ENCODE data around the gene SLC6A7. TPM values are rescaled to one million over a fixed set of nuclear protein-coding genes. Genes with fewer than 3 reads are reported as not detected.

The SLC6A7 gene
- total RNA-seq, 1 donor from 2014 or later = not detected

GRCh38 chr5:150188146-150188842 lies 1.6 kb upstream of the SLC6A7 start:
- Mint-ChIP-seq H3K9me3 (ENCODE audit: unreplicated experiment) (peaks cover 2% of the 10 kb centered on the region), H3K27ac (ENCODE audit: unreplicated experiment) (no peak overlapping the region), H3K36me3 (ENCODE audit: unreplicated experiment) (peaks cover 4% of the 10 kb centered on the region), H3K4me1 (ENCODE audit: low read depth, unreplicated experiment) (peaks cover 5% of the 10 kb centered on the region), H3K4me3 (ENCODE audit: unreplicated experiment) (no peak overlapping the region), H3K27me3 (ENCODE audit: unreplicated experiment) (peaks cover 16% of the 10 kb centered on the region)
- DNase-seq = no peak
- no peak for TF ChIP-seq CTCF (IDR thresholded peaks at IDR 0.05; ENCODE audit: partially characterized antibody, unreplicated experiment)

DNA sequence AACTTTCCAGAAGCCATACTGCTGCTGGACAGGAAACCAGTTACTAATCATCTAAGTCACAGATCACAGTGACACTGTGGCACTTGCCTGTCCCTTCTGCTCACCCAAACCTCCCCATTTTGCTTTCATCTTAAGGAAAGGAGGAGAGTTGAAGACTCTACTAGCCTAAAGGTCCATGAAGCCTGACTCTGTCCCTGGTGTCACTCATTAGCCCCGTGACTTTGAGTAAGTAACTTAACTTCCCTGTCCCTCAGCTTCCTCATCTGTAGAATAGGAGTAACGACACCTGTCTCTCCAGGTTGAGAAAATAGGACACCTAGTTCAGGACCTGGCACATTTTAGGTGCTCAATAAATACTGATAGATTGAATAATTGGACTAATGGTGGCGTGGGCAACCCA lies 536 bp upstream of the SLC6A7 start:
- H3K36me3 Mint-ChIP-seq (ENCODE audit: unreplicated experiment) = peaks cover 9% of the 10 kb centered on the region
- H3K27me3 Mint-ChIP-seq (ENCODE audit: unreplicated experiment) = peaks cover 20% of the 10 kb centered on the region
- peaks cover 3% of the 10 kb centered on the region for H3K4me1 Mint-ChIP-seq (ENCODE audit: low read depth, unreplicated experiment)
- H3K9me3 Mint-ChIP-seq (ENCODE audit: unreplicated experiment) = peaks cover 4% of the 10 kb centered on the region
- DNase-seq = no peak
- TF ChIP-seq CTCF (IDR thresholded peaks at IDR 0.05; ENCODE audit: partially characterized antibody, unreplicated experiment) = no peak
- H3K4me3 Mint-ChIP-seq (ENCODE audit: unreplicated experiment) = peak overlapping the region; percentile 15
- no peak overlapping the region for H3K27ac Mint-ChIP-seq (ENCODE audit: unreplicated experiment)

GRCh38 chr5:150190503-150190979 lies 679 bp downstream of the SLC6A7 start:
- Mint-ChIP-seq H3K36me3 (ENCODE audit: unreplicated experiment) (peaks cover 9% of the 10 kb centered on the region), H3K9me3 (ENCODE audit: unreplicated experiment) (peaks cover 4% of the 10 kb centered on the region), H3K4me3 (ENCODE audit: unreplicated experiment) (no peak overlapping the region), H3K27ac (ENCODE audit: unreplicated experiment) (no peak overlapping the region), H3K27me3 (ENCODE audit: unreplicated experiment) (peaks cover 21% of the 10 kb centered on the region), H3K4me1 (ENCODE audit: low read depth, unreplicated experiment) (peaks cover 3% of the 10 kb centered on the region)
- no peak for DNase-seq
- TF ChIP-seq CTCF (IDR thresholded peaks at IDR 0.05; ENCODE audit: partially characterized antibody, unreplicated experiment) = no peak

DNA sequence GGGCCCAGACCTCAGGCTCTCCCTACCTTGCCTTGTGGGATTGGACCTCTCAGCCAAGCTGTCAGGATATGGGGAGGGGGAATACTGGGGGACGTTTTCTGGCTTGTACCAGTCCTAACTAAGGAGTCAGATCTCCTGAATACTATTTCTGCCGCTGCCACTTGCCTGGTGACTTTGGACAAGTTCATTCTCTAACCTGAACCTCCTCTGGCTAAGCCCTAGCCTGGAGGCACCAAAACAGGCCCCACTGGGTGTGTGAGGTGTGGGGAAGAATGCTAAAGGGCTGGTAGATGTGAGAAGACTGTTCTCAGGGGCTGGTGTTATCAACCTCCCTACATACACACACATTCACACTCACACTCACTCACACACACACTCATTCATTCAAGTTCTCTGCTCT lies 1.1 kb downstream of the SLC6A7 start:
- Mint-ChIP-seq H3K9me3 (ENCODE audit: unreplicated experiment) (peaks cover 4% of the 10 kb centered on the region), H3K36me3 (ENCODE audit: unreplicated experiment) (peaks cover 9% of the 10 kb centered on the region), H3K4me3 (ENCODE audit: unreplicated experiment) (no peak overlapping the region), H3K4me1 (ENCODE audit: low read depth, unreplicated experiment) (peaks cover 3% of the 10 kb centered on the region), H3K27ac (ENCODE audit: unreplicated experiment) (no peak overlapping the region), H3K27me3 (ENCODE audit: unreplicated experiment) (peaks cover 21% of the 10 kb centered on the region)
- no peak for DNase-seq
- no peak for TF ChIP-seq CTCF (IDR thresholded peaks at IDR 0.05; ENCODE audit: partially characterized antibody, unreplicated experiment)

DNA sequence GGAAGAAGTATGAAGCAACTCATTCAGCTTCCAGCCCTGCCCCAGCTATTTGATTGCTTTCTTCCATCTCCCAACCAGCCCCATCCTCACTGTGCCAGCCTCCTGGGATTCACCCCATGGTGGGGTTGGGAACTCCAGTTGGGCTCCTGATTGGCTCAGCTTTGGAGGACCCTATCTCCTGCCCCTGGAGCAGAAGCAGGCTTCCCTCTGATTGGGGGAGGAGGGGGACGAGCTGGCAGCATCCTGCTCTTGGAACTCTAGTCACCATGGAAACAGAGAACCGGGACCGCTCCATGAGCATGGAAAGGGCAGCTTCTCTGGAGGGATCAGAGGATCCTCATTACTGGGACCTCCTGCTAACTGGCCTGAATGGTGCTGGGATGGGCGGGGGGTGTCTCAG lies 2.6 kb downstream of the SLC6A7 start:
- H3K4me1 Mint-ChIP-seq (ENCODE audit: low read depth, unreplicated experiment) = peaks cover 3% of the 10 kb centered on the region
- H3K9me3 Mint-ChIP-seq (ENCODE audit: unreplicated experiment) = peaks cover 6% of the 10 kb centered on the region
- TF ChIP-seq CTCF (IDR thresholded peaks at IDR 0.05; ENCODE audit: partially characterized antibody, unreplicated experiment) = no peak
- no peak overlapping the region for H3K4me3 Mint-ChIP-seq (ENCODE audit: unreplicated experiment)
- H3K27ac Mint-ChIP-seq (ENCODE audit: unreplicated experiment) = no peak overlapping the region
- peaks cover 9% of the 10 kb centered on the region for H3K36me3 Mint-ChIP-seq (ENCODE audit: unreplicated experiment)
- peaks cover 21% of the 10 kb centered on the region for H3K27me3 Mint-ChIP-seq (ENCODE audit: unreplicated experiment)
- DNase-seq = no peak
